Gastroesophageal sphincter (tissue), 4 donors: ENCODE measurements around the gene SLC27A2. TPM values are rescaled to one million over a fixed set of nuclear protein-coding genes. Genes with fewer than 3 reads are reported as not detected.

Experiments
- ATAC-seq: fragments of 150-250 bp; one replicate; pipeline ENCODE4 v1.9.1; 2016; ENCODE audit warnings: mild to moderate bottlenecking, moderate library complexity
- H3K27ac ChIP-seq, 4 donors: fragments of 200-600 bp; sonication (generic) in 3 of 4; 1 replicate in 3 of 4; 2 replicates in 1 of 4; pipeline ENCODE4 v1.5.1; 2016 to 2019
- H3K27me3 ChIP-seq: fragments of 200-600 bp; sonication (generic); one replicate; pipeline ENCODE4 v1.5.1; 2019
- H3K36me3 ChIP-seq, 2 donors: fragments of 200-600 bp; sonication (generic); one replicate each; pipeline ENCODE4 v1.5.1; 2019; ENCODE audit warnings: control low read depth in 1 of 2
- H3K4me1 ChIP-seq, 3 donors: fragments of 200-600 bp; sonication (generic); 1 replicate in 2 of 3; 2 replicates in 1 of 3; pipeline ENCODE4 v1.5.1; 2016 to 2019; ENCODE audit warnings: control low read depth in 2 of 3
- H3K4me3 ChIP-seq, 2 donors: fragments of 200-600 bp; sonication (generic); one replicate each; pipeline ENCODE4 v1.5.1; 2019; ENCODE audit warnings: mild to moderate bottlenecking in 1 of 2, moderate library complexity in 1 of 2
- H3K9me3 ChIP-seq, 3 donors: fragments of 200-600 bp; sonication (generic); one replicate each; pipeline ENCODE4 v1.5.1; 2017 to 2019; ENCODE audit warnings: control low read depth in 2 of 3
- EP300 ChIP-seq: sonication (generic); formaldehyde crosslinking; IDR thresholded peaks from one replicate; pipeline ENCODE4 v1.6.1; 2017; ENCODE audit warnings: antibody characterized with exemption, mild to moderate bottlenecking
- POLR2A ChIP-seq, 2 donors: fragments of 450-650 bp; IDR thresholded peaks; one replicate each; pipeline ENCODE4 v1.6.1; 2017; ENCODE audit warnings: antibody characterized with exemption in 2 of 2, mild to moderate bottlenecking in 2 of 2, moderate library complexity in 1 of 2
- POLR2AphosphoS5 ChIP-seq: sonication (generic); formaldehyde crosslinking; IDR thresholded peaks from one replicate; pipeline ENCODE4 v1.6.1; 2017; ENCODE audit warnings: antibody characterized with exemption
- WGBS, 2 donors: methylation state at CpG; one replicate each; pipeline ENCODE4 v1.1.5; 2018; ENCODE audit warnings: low coverage in 1 of 2; 5-methylcytosine and 5-hydroxymethylcytosine counted together
- total RNA-seq, 4 donors: library from RNA; depleted of rRNA; stranded (reverse); fragments of >200 nt; gene quantifications; one replicate each; pipeline ENCODE4 v1.1.0, GENCODE V29; 2016
- TF ChIP-seq, protein P1 (sequence below), 4 experiments: fragments of 200-600 bp in 2 of 4; fragments of 450-650 bp in 2 of 4; sonication (generic) in 1 of 4; IDR thresholded peaks; one replicate each; pipeline ENCODE4 v1.5.1; 2017 to 2019; ENCODE audit warnings: antibody characterized with exemption in 4 of 4, mild to moderate bottlenecking in 2 of 4, moderate library complexity in 2 of 4

Gene SLC27A2
- total RNA-seq, 4 donors from 2014 or later, result 0.13 to 0.22 TPM; not detected in 2

GRCh38 chr15:50209809-50210208, 27.8 kb downstream of the SLC27A2 start:
- no peak overlapping the region for H3K27ac ChIP-seq
- no peaks in the 10 kb centered on the region for H3K4me1 ChIP-seq
- ATAC-seq, result no peak
- peaks cover 11% of the 10 kb centered on the region for H3K27me3 ChIP-seq
- TF ChIP-seq, protein P1, sequence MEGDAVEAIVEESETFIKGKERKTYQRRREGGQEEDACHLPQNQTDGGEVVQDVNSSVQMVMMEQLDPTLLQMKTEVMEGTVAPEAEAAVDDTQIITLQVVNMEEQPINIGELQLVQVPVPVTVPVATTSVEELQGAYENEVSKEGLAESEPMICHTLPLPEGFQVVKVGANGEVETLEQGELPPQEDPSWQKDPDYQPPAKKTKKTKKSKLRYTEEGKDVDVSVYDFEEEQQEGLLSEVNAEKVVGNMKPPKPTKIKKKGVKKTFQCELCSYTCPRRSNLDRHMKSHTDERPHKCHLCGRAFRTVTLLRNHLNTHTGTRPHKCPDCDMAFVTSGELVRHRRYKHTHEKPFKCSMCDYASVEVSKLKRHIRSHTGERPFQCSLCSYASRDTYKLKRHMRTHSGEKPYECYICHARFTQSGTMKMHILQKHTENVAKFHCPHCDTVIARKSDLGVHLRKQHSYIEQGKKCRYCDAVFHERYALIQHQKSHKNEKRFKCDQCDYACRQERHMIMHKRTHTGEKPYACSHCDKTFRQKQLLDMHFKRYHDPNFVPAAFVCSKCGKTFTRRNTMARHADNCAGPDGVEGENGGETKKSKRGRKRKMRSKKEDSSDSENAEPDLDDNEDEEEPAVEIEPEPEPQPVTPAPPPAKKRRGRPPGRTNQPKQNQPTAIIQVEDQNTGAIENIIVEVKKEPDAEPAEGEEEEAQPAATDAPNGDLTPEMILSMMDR (IDR thresholded peaks at IDR 0.05), result no peak
- TF ChIP-seq EP300 (no peak), POLR2A (IDR thresholded peaks at IDR 0.05) (no peak), POLR2AphosphoS5 (no peak)
- H3K36me3 ChIP-seq, result no peaks in the 10 kb centered on the region
- H3K4me3 ChIP-seq, result no peak overlapping the region
- H3K9me3 ChIP-seq, result peaks cover 0 to 11% (median 0%) of the 10 kb centered on the region in 3 donors
- 63 to 86% methylated on average over 2 to 4 of the region's 4 CpGs for WGBS, 2 donors

DNA sequence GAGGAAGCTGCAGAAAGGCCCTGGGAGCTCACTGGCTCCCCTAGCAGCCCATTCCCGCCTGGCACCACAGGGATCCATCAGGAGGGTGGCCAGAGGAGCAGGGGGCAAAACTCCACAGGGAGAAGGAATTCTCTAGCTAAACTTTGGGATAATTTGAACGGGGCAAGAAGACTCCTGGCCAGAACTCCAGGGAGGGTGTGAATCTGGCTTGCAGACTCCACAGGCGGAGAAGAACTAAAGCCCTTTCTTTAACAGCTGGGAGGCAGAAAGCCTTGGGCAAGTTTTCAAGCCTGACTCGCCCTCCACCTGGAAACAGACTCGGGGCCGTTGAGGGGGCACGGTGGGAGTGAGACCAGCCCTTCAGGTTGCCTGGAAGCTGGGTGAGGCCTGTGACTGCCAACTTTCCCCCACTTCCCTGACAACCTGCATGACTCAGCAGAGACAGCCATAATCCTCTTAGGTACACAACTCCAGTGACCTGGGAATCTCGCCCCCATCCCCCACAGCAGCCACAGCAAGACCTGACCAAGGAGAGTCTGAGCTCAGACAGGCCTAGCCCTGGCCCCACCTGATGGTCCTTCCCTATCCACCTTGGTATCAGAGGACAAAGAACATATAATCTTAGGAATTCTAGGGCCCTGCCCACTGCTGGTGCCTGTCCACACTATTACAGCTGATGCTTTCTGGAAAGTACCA, 28.6 kb downstream of the SLC27A2 start:
- H3K27ac ChIP-seq, result no peak overlapping the region
- H3K4me1 ChIP-seq, result no peaks in the 10 kb centered on the region
- no peak for ATAC-seq
- peaks cover 17% of the 10 kb centered on the region for H3K27me3 ChIP-seq
- TF ChIP-seq EP300 (no peak), POLR2A (IDR thresholded peaks at IDR 0.05) (no peak), POLR2AphosphoS5 (no peak)
- TF ChIP-seq, protein P1 (IDR thresholded peaks at IDR 0.05), result no peak
- peaks cover 0 to 11% (median 0%) of the 10 kb centered on the region in 3 donors for H3K9me3 ChIP-seq
- no peak overlapping the region for H3K4me3 ChIP-seq
- 100% methylated on average over 1 of the region's 8 CpGs; no CpG with 5 or more reads in 1 of the 2 donors for WGBS, 2 donors
- H3K36me3 ChIP-seq, result no peaks in the 10 kb centered on the region

GRCh38 chr15:50218291-50218690, 36.3 kb downstream of the SLC27A2 start:
- no peak for TF ChIP-seq EP300
- TF ChIP-seq, protein P1 (IDR thresholded peaks at IDR 0.05), result no peak
- no peak for TF ChIP-seq POLR2A (IDR thresholded peaks at IDR 0.05)
- no peak for TF ChIP-seq POLR2AphosphoS5
- ATAC-seq, result no peak
- peaks cover 6% of the 10 kb centered on the region for H3K27me3 ChIP-seq
- no peaks in the 10 kb centered on the region for H3K36me3 ChIP-seq
- no peaks in the 10 kb centered on the region for H3K4me1 ChIP-seq
- no peak overlapping the region for H3K27ac ChIP-seq
- H3K4me3 ChIP-seq, result no peak overlapping the region
- 40 to 47% methylated on average over 1 of the region's 1 CpG for WGBS, 2 donors
- no peaks in the 10 kb centered on the region for H3K9me3 ChIP-seq

GRCh38 chr15:50218691-50219090, 36.7 kb downstream of the SLC27A2 start:
- H3K36me3 ChIP-seq, result no peaks in the 10 kb centered on the region
- ATAC-seq, result no peak
- TF ChIP-seq EP300 (no peak), POLR2A (IDR thresholded peaks at IDR 0.05) (no peak), POLR2AphosphoS5 (no peak)
- TF ChIP-seq, protein P1 (IDR thresholded peaks at IDR 0.05), result no peak
- H3K27me3 ChIP-seq, result peaks cover 6% of the 10 kb centered on the region
- H3K4me3 ChIP-seq, result no peak overlapping the region
- no peaks in the 10 kb centered on the region for H3K9me3 ChIP-seq
- no peaks in the 10 kb centered on the region for H3K4me1 ChIP-seq
- no peak overlapping the region for H3K27ac ChIP-seq
- WGBS, 2 donors, result 67 to 75% methylated on average over 1 of the region's 1 CpG

- no peak for ATAC-seq
- no peaks in the 10 kb centered on the region for H3K4me1 ChIP-seq
- no peaks in the 10 kb centered on the region for H3K9me3 ChIP-seq
- peaks cover 6% of the 10 kb centered on the region for H3K27me3 ChIP-seq
- H3K4me3 ChIP-seq, result no peak overlapping the region
- WGBS, 2 donors, result 67 to 78% methylated on average over 1 of the region's 2 CpGs
- H3K36me3 ChIP-seq, result no peaks in the 10 kb centered on the region
- TF ChIP-seq POLR2AphosphoS5 (no peak), EP300 (no peak), POLR2A (IDR thresholded peaks at IDR 0.05) (no peak)
- TF ChIP-seq, protein P1 (IDR thresholded peaks at IDR 0.05), result no peak
- H3K27ac ChIP-seq, result no peak overlapping the region
Observed at GRCh38 chr15:50219820-50220219, 37.8 kb downstream of the SLC27A2 start.
